HFF-Myc (cell line): ENCODE data around the gene EHD4.

Source experiments
- DNase-seq: peaks from one replicate; pipeline ENCODE4 v3.0.0-alpha.2; 2011; ENCODE audit warnings: low read depth; ENCODE audit errors: extremely low read depth
- H3K4me3 ChIP-seq: replicated peaks from 2 replicates; pipeline ENCODE4 v1.5.1; 2011; ENCODE audit warnings: low read depth, mild to moderate bottlenecking, control low read depth, low read length
- TF ChIP-seq, protein P1 (sequence below): IDR thresholded peaks from 2 replicates; pipeline ENCODE4 v1.5.1; 2012; ENCODE audit warnings: mild to moderate bottlenecking, low read depth, low read length, control low read depth; ENCODE audit errors: missing control alignments

Gene EHD4

DNA sequence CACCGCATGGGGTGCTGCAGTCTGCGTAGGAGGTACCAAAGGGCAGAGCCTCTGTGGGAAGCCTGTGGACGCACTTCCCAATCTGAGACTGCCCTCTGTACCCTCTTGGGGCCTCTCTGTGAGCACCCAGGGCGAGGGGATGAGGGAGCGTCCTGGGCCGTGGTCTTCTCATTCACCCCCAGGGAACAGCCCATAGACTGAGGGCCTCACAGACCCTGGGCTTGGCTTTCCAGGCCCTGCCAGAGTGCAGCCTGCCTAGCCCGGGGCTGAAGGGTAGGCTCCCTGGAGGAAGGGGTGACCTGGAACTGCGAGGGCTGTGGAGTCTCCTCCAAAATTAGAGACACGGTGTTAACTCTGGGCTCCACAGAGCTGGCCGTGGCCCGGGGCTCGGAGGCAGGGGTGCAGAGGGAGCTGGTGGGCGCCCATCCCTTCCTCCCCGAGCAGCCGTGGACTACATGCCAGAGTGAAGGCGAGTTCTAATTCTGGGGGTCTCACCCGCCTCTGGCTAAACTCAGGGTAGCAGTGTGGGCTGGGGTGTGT lies 78.0 kb downstream of the EHD4 start:
- TF ChIP-seq, protein P1, sequence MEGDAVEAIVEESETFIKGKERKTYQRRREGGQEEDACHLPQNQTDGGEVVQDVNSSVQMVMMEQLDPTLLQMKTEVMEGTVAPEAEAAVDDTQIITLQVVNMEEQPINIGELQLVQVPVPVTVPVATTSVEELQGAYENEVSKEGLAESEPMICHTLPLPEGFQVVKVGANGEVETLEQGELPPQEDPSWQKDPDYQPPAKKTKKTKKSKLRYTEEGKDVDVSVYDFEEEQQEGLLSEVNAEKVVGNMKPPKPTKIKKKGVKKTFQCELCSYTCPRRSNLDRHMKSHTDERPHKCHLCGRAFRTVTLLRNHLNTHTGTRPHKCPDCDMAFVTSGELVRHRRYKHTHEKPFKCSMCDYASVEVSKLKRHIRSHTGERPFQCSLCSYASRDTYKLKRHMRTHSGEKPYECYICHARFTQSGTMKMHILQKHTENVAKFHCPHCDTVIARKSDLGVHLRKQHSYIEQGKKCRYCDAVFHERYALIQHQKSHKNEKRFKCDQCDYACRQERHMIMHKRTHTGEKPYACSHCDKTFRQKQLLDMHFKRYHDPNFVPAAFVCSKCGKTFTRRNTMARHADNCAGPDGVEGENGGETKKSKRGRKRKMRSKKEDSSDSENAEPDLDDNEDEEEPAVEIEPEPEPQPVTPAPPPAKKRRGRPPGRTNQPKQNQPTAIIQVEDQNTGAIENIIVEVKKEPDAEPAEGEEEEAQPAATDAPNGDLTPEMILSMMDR, result no peak
- no peak for DNase-seq
- H3K4me3 ChIP-seq, result no peak overlapping the region

DNA sequence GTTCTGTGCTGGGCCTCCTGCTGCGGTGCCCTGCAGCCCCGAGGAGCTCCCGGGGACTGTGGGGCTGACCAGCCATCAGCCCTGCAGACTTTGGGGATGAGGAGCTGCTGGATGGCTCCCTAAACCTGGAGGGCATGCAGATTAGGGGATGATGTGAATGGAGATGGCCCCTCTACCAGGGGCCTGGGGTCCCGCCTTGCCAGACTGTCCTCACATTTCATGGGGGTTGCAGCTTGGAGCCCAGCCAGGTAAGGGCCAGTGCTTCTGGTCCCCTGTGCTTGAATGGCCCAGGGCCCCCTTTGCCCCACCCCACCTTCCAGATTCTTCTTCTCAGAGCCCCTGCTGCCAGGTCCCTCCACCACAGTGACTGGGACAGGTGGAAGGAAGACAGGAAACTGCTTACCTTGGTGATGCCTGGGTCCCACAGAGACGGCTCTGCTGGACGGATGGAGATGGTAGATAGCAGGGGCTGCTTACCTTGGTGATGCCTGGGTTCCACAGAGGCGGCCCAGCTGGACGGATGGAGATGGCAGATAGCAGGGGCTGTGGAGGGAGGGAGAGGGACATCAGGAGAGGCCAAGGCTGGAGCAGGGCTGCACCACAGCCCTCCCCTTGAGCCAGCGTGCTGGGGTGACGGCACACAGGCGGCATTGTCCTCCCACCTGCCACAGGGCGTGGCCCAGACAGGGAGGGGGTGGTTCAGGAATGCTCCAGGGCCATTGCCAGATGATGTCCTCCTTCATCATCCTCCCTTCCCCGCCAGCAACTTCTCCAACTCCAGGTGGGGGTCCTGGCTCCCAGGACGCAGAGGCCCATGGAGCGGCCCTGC lies 78.7 kb downstream of the EHD4 start, which contains the start of gene SPTBN5:
TSS of gene SPTBN5 (minus strand) at position 632 of the 829 bp plus-strand sequence. CDS start at position 76, 556 bp downstream.
- TF ChIP-seq, protein P1, result no peak
- no peak for DNase-seq
- H3K4me3 ChIP-seq, result no peak within 1 kb of the TSS

GRCh38 chr15:41892621-41893421 lies 79.5 kb downstream of the EHD4 start:
- TF ChIP-seq, protein P1, result no peak
- no peak overlapping the region for H3K4me3 ChIP-seq
- no peak for DNase-seq

GRCh38 chr15:41891946-41892345 lies 80.4 kb downstream of the EHD4 start:
- DNase-seq, result no peak
- TF ChIP-seq, protein P1, result no peak
- no peak overlapping the region for H3K4me3 ChIP-seq

GRCh38 chr15:41891226-41891625 lies 81.1 kb downstream of the EHD4 start:
- H3K4me3 ChIP-seq, result no peak overlapping the region
- DNase-seq, result no peak
- TF ChIP-seq, protein P1, result no peak

- TF ChIP-seq, protein P1, result no peak
- DNase-seq, result no peak
- H3K4me3 ChIP-seq, result no peak overlapping the region
Measured at GRCh38 chr15:41890050-41890690, 82.2 kb downstream of the EHD4 start.
